T-cell (primary cell): ENCODE data around the gene PHF12. TPM values are rescaled to one million over a fixed set of nuclear protein-coding genes. Genes with fewer than 3 reads are reported as not detected.
A peak's percentile ranks its signal among the peaks of the same experiment; 100 is the strongest.

Experiments
- ATAC-seq, 4 experiments: fragments of 200-7000 bp in 3 of 4; fragments of 150-1000 bp in 1 of 4; cut with Tn5 transposase; replicated peaks in 1 of 4; 1 replicate in 3 of 4; 2 replicates in 1 of 4; pipeline ENCODE4 v1.10.0; 2021; ENCODE audit warnings: moderate library complexity in 3 of 4, mild to moderate bottlenecking in 2 of 4, moderate number of reproducible peaks in 1 of 4
- CTCF ChIA-PET, 2 donors: fragments of 300-600 bp; sonication (Branson Sonifier 250); formaldehyde crosslinking; loops; one replicate each; lab custom pipeline; 2022; ENCODE audit warnings: antibody characterized with exemption in 2 of 2; lab: Charles Lee
- POLR2A ChIA-PET, 2 donors: fragments of 300-600 bp; sonication (Branson Sonifier 250); formaldehyde crosslinking; loops; one replicate each; lab custom pipeline; 2022; ENCODE audit warnings: antibody characterized with exemption in 2 of 2; lab: Charles Lee
- DNase-seq, 35 experiments: peaks; one replicate each; pipeline versions ENCODE4 v3.0.0 to v3.0.0-alpha.2; 2013 to 2023
- H3K27ac ChIP-seq: one replicate; pipeline ENCODE4 v1.5.1; 2013; ENCODE audit warnings: low read length
- H3K27me3 ChIP-seq, 2 experiments: replicated peaks in 1 of 2; 1 replicate in 1 of 2; 2 replicates in 1 of 2; pipeline versions ENCODE4 v1.6.1 to v1.7.0; 2013; ENCODE audit warnings: low read length in 1 of 2, mixed read lengths in 1 of 2; ENCODE audit not compliant: control insufficient read depth in 2 of 2, insufficient read depth in 2 of 2; ENCODE audit errors: extremely low read depth in 1 of 2
- H3K36me3 ChIP-seq, 2 donors: 1 replicate in 1 of 2; 2 replicates in 1 of 2; pipeline versions ENCODE4 v1.6.1 to v1.7.0; 2013; ENCODE audit warnings: low read length in 1 of 2; ENCODE audit not compliant: control insufficient read depth in 2 of 2, insufficient read depth in 1 of 2; ENCODE audit errors: extremely low read depth in 1 of 2
- H3K4me1 ChIP-seq, 2 experiments: 1 replicate in 1 of 2; 2 replicates in 1 of 2; pipeline versions ENCODE4 v1.6.1 to v1.7.0; 2013; ENCODE audit warnings: low read length in 2 of 2, mixed read lengths in 1 of 2; ENCODE audit not compliant: insufficient read depth in 2 of 2, control insufficient read depth in 1 of 2; ENCODE audit errors: extremely low read depth in 1 of 2
- H3K4me3 ChIP-seq, 2 donors: 1 replicate in 1 of 2; 2 replicates in 1 of 2; pipeline versions ENCODE4 v1.5.1 to v1.7.0; 2013; ENCODE audit warnings: mild to moderate bottlenecking in 2 of 2, low read length in 1 of 2, moderate library complexity in 1 of 2; ENCODE audit not compliant: control insufficient read depth in 1 of 2; ENCODE audit errors: extremely low read depth in 1 of 2
- H3K9me3 ChIP-seq: 2 replicates; pipeline ENCODE4 v1.7.0; 2013
- H3K27ac Mint-ChIP-seq, 2 donors: one replicate each; pipeline ENCODE4 v1.8.0; 2020 to 2021; ENCODE audit warnings: mild to moderate bottlenecking in 2 of 2, mixed read lengths in 2 of 2
- H3K27me3 Mint-ChIP-seq, 2 donors: one replicate each; pipeline ENCODE4 v1.8.0; 2021 to 2022; ENCODE audit warnings: mixed read lengths in 2 of 2
- H3K36me3 Mint-ChIP-seq: one replicate; pipeline ENCODE4 v1.8.0; 2021; ENCODE audit warnings: mixed read lengths
- H3K4me1 Mint-ChIP-seq, 3 donors: one replicate each; pipeline ENCODE4 v1.8.0; 2020 to 2022; ENCODE audit warnings: mixed read lengths in 3 of 3, mild to moderate bottlenecking in 1 of 3
- H3K4me3 Mint-ChIP-seq, 3 donors: one replicate each; pipeline ENCODE4 v1.8.0; 2020 to 2022; ENCODE audit warnings: mild to moderate bottlenecking in 3 of 3, mixed read lengths in 3 of 3, moderate library complexity in 3 of 3
- H3K9me3 Mint-ChIP-seq, 3 donors: one replicate each; pipeline ENCODE4 v1.8.0; 2020 to 2022; ENCODE audit warnings: mixed read lengths in 3 of 3
- WGBS: methylation state at CpG from one replicate; pipeline ENCODE4 v1.1.5; 2013; ENCODE audit warnings: missing lambda C conversion rate; ENCODE audit not compliant: insufficient coverage; 5-methylcytosine and 5-hydroxymethylcytosine counted together
- total RNA-seq, 35 experiments: library from RNA in 6 of 35; stranded (reverse) in 6 of 35; fragments of 120-200 nt in 1 of 35; gene quantifications; one replicate each; pipeline versions ENCODE4 v1.2.1 to v1.2.4 and lab custom pipeline; 2013 to 2026

PHF12 gene
- total RNA-seq, 5 donors from 2014 or later (not counting 1 experiment from before 2014, with no cell fraction given): 121 to 176 (median 123) TPM

DNA sequence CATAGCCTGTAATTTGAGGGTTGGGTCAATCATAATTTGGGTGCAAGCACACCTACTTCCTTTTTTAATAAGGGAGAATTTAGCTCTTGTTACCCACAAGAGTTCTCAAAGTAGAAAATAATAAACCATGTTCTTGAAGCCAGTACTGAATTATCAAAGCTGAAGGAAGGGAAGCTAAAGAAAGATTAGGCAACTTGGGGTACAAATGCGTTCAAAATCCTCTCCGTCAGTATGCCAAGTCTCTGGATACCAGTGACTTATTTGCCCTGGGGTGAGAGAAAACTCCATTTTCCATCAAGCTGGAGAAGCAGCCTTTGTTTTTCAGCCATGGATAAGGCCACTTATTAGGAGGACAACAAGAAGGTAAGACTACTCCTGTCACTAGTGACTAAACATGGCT is 25.0 kb downstream of the PHF12 start:
- Histone ChIP-seq H3K9me3 (no peaks in the 10 kb centered on the region), H3K27ac (peak overlapping the region; percentile 98), H3K4me1 (peaks cover 20 to 53% of the 10 kb centered on the region in 2 experiments), H3K27me3 (no peaks in the 10 kb centered on the region), H3K4me3 (no peak overlapping the region), H3K36me3 (peaks cover 0 to 46% of the 10 kb centered on the region in 2 donors)
- Mint-ChIP-seq H3K27ac (peak overlapping the region; percentile 91 to 96), H3K4me1 (peaks cover 57 to 75% (median 71%) of the 10 kb centered on the region in 3 donors), H3K36me3 (peaks cover 66% of the 10 kb centered on the region), H3K9me3 (peaks cover 0 to 6% (median 0%) of the 10 kb centered on the region in 3 donors), H3K27me3 (no peaks in the 10 kb centered on the region), H3K4me3 (peak overlapping the region; percentile 21 to 57 (median 45))
- DNase-seq (no peak), ATAC-seq (peak in 1 of 4 experiments; percentile 7)
- ChIA-PET CTCF (interaction anchor here in 1 of 2 donors (1.0 to 1.6 kb wide), 4 partner anchors 14 to 70 kb away, joined by 3 to 9 read pairs (median 5); no protein-coding TSS in a partner anchor), POLR2A (interaction anchor here (0.6 to 2.8 kb wide), 8 partner anchors 17 to 375 kb away, joined by 3 to 20 read pairs (median 4); partner anchors contain the start of gene PHF12 (in 1 of the 2))
- WGBS: no CpG with 5 or more reads among the region's 2 CpGs

DNA sequence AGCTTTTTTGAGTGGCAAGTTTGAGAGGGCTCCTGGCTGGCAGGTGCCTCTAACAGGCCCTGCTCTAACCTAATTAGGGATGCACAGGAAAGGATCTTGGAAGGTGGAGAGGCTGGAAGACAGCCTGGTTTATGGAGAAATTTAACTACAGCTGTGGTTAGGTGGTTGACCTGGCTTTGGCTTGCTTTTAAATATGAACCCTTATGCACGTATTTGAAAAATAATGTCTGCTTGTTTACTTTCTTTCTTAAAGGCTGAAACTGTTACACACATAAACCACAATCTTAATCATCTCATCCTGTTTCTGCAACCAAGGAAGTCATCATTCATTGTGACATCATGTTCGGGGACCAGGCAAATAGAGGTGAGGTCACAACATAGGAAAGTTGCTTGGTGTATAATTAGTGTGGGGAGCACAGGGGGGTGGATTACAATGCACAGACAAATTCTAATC is 25.4 kb downstream of the PHF12 start:
- POLR2A ChIA-PET: interaction anchor here (0.6 to 2.8 kb wide), 6 partner anchors 16 to 376 kb away, joined by 3 to 20 read pairs (median 4); partner anchors contain the start of gene PHF12 (in 1 of the 2)
- no CpG with 5 or more reads among the region's 2 CpGs for WGBS
- Histone ChIP-seq H3K4me3 (peak overlapping the region in 1 of 2 donors; percentile 11), H3K4me1 (peaks cover 20 to 51% of the 10 kb centered on the region in 2 experiments), H3K9me3 (no peaks in the 10 kb centered on the region), H3K27me3 (no peaks in the 10 kb centered on the region), H3K36me3 (peaks cover 0 to 50% of the 10 kb centered on the region in 2 donors), H3K27ac (peak overlapping the region; percentile 98)
- peak; percentile 88 to 96 (median 93) for ATAC-seq
- H3K9me3 Mint-ChIP-seq: peaks cover 0 to 6% (median 0%) of the 10 kb centered on the region in 3 donors
- CTCF ChIA-PET: interaction anchor here in 1 of 2 donors (0.9 to 1.6 kb wide), 6 partner anchors 10 to 70 kb away, joined by 3 to 9 read pairs (median 3); no protein-coding TSS in a partner anchor
- H3K27ac Mint-ChIP-seq: peak overlapping the region; percentile 91 to 96
- H3K4me1 Mint-ChIP-seq: peaks cover 57 to 74% (median 70%) of the 10 kb centered on the region in 3 donors
- peak in 34 of 35 experiments; percentile 16 to 92 (median 62) for DNase-seq
- H3K4me3 Mint-ChIP-seq: peak overlapping the region; percentile 21 to 57 (median 45)
- H3K36me3 Mint-ChIP-seq: peaks cover 68% of the 10 kb centered on the region
- H3K27me3 Mint-ChIP-seq: no peaks in the 10 kb centered on the region

DNA sequence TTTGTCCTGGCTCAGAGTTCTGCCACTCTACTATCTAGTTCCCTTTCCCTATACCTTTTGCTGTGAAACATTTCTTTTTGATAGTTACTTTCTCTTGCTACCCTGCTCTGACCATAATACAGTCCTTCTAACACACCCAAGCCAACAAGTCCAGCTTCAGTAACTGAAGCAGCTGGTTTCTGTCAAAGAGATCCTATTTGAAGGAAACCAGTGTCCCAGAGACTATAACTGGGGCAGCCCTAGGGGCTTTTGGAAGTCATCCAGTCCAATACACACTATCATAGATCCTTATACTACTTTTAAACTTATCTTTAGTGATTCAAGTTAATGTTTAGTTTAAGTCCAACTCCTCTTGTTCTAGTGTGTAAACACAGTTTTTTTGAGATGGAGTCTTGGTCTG is 31.1 kb downstream of the PHF12 start:
- no peaks in the 10 kb centered on the region for H3K27me3 ChIP-seq
- H3K4me1 ChIP-seq: peaks cover under 1 to 16% of the 10 kb centered on the region in 2 experiments
- H3K27ac ChIP-seq: no peak overlapping the region
- CTCF ChIA-PET: interaction anchor here in 1 of 2 donors (0.6 kb wide), 1 partner anchor 92 kb away, joined by 3 read pairs; no protein-coding TSS in a partner anchor
- peaks cover 74% of the 10 kb centered on the region for H3K36me3 Mint-ChIP-seq
- ATAC-seq (no peak), DNase-seq (no peak)
- no peaks in the 10 kb centered on the region for H3K9me3 ChIP-seq
- peak overlapping the region; percentile 24 to 83 for H3K27ac Mint-ChIP-seq
- no peak overlapping the region for H3K4me3 ChIP-seq
- H3K4me3 Mint-ChIP-seq: no peak overlapping the region
- no peaks in the 10 kb centered on the region for H3K27me3 Mint-ChIP-seq
- POLR2A ChIA-PET: no interaction called here
- H3K36me3 ChIP-seq: peaks cover 16 to 93% of the 10 kb centered on the region in 2 donors
- peaks cover 24 to 32% (median 30%) of the 10 kb centered on the region in 3 donors for H3K4me1 Mint-ChIP-seq
- no peaks in the 10 kb centered on the region for H3K9me3 Mint-ChIP-seq

DNA sequence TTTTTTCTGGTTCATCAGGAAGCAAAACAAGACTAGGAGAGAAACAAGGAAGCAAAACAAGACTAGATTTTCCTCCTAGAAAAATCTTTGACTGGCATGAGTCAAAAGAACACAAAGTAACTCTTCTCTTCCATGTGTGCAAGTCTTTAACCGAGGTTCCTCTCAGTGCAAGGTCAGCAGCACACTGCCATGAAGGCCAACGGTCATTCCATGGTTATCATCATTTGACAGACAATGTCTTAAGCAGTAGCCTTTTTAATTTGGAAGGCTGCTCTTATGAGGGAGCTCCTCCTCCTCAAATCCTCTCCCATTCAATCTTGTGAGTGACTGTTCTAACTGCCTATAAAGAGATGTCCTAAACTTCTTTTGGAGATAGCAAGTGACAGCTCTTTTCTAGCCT is 33.0 kb downstream of the PHF12 start:
- ATAC-seq: no peak
- peaks cover 7 to 18% (median 17%) of the 10 kb centered on the region in 3 donors for H3K4me1 Mint-ChIP-seq
- no peak overlapping the region for H3K4me3 ChIP-seq
- DNase-seq: no peak
- peaks cover 26 to 95% of the 10 kb centered on the region in 2 donors for H3K36me3 ChIP-seq
- H3K9me3 Mint-ChIP-seq: no peaks in the 10 kb centered on the region
- peak overlapping the region; percentile 27 to 41 for H3K27ac Mint-ChIP-seq
- ChIA-PET POLR2A (no interaction called here), CTCF (interaction anchor here (0.5 to 1.1 kb wide), 4 partner anchors 17 to 495 kb away, joined by 3 to 6 read pairs (median 4); no protein-coding TSS in a partner anchor)
- H3K27ac ChIP-seq: no peak overlapping the region
- H3K27me3 Mint-ChIP-seq: no peaks in the 10 kb centered on the region
- no peaks in the 10 kb centered on the region for H3K4me1 ChIP-seq
- no peak overlapping the region for H3K4me3 Mint-ChIP-seq
- H3K9me3 ChIP-seq: no peaks in the 10 kb centered on the region
- peaks cover 73% of the 10 kb centered on the region for H3K36me3 Mint-ChIP-seq
- no CpG with 5 or more reads among the region's 2 CpGs for WGBS
- no peaks in the 10 kb centered on the region for H3K27me3 ChIP-seq

DNA sequence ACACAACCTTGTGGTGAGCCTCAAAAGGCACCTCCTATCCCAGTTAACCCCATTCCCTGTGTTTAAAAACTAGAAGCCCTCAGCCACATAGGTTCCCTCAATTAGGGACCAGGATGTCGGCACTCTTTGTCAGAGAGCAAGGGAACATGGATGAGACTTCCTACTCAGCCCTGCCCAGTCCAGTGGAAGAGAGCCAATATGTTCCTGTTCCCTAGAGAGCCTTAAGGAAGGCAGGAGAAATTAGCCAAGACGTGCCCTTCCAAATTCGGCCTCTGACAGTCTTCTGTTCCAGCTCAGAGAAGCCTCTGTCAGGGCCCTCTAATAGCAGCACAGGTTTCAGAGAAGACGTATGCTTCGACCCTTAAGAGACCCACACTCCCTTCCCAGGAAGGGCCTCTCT is 33.9 kb downstream of the PHF12 start:
- H3K4me3 Mint-ChIP-seq: no peak overlapping the region
- no peaks in the 10 kb centered on the region for H3K9me3 ChIP-seq
- ChIA-PET CTCF (interaction anchor here in 1 of 2 donors (1.6 kb wide), 1 partner anchor 191 kb away, joined by 5 read pairs; the partner anchor contains the start of gene TLCD1), POLR2A (no interaction called here)
- peaks cover 74% of the 10 kb centered on the region for H3K36me3 Mint-ChIP-seq
- peaks cover 7 to 16% (median 13%) of the 10 kb centered on the region in 3 donors for H3K4me1 Mint-ChIP-seq
- 90% methylated on average over 2 of the region's 5 CpGs for WGBS
- H3K27ac Mint-ChIP-seq: peak overlapping the region; percentile 28 to 49
- H3K36me3 ChIP-seq: peaks cover 27 to 95% of the 10 kb centered on the region in 2 donors
- ATAC-seq (no peak), DNase-seq (no peak)
- H3K4me1 ChIP-seq: no peaks in the 10 kb centered on the region
- no peak overlapping the region for H3K4me3 ChIP-seq
- no peak overlapping the region for H3K27ac ChIP-seq
- no peaks in the 10 kb centered on the region for H3K27me3 ChIP-seq
- no peaks in the 10 kb centered on the region for H3K27me3 Mint-ChIP-seq
- H3K9me3 Mint-ChIP-seq: no peaks in the 10 kb centered on the region

DNA sequence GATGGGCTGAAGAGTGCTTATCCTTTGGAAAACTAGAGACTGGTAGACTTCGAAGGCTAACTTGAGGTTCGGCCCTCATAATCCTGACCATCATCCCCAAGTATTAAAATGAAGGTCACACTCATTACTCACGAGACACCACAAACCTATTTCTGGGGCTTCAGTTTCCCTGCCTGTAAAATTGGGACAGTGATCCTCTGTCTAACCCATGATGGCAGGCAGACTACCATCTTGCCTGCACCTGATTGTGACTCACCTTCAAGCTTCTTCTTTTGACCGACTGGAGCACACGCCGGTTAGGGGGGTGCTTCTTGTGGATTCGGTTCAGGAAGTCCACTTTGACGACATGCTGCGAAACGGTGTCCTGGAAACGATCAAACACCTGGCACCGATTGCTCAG is 34.3 kb downstream of the PHF12 start:
- CTCF ChIA-PET: interaction anchor here (0.5 to 2.1 kb wide), 6 partner anchors 15 to 190 kb away, joined by 3 to 6 read pairs (median 4); partner anchors contain the start of gene TLCD1 (in 1 of the 2)
- H3K4me3 ChIP-seq: no peak overlapping the region
- Mint-ChIP-seq H3K36me3 (peaks cover 77% of the 10 kb centered on the region), H3K4me1 (peaks cover 7 to 15% (median 13%) of the 10 kb centered on the region in 3 donors), H3K27ac (peak overlapping the region in 1 of 2 donors; percentile 30), H3K27me3 (no peaks in the 10 kb centered on the region), H3K4me3 (no peak overlapping the region), H3K9me3 (no peaks in the 10 kb centered on the region)
- no peaks in the 10 kb centered on the region for H3K4me1 ChIP-seq
- no peak for ATAC-seq
- no peak overlapping the region for H3K27ac ChIP-seq
- H3K27me3 ChIP-seq: no peaks in the 10 kb centered on the region
- WGBS: 95% methylated on average over 11 of the region's 12 CpGs
- H3K36me3 ChIP-seq: peaks cover 27 to 96% of the 10 kb centered on the region in 2 donors
- H3K9me3 ChIP-seq: no peaks in the 10 kb centered on the region
- DNase-seq: no peak
- POLR2A ChIA-PET: no interaction called here
